Osteoblast (primary cell): ENCODE data around the gene AQR. TPM values are rescaled to one million over a fixed set of nuclear protein-coding genes. Genes with fewer than 3 reads are reported as not detected.

Experiments
- DNase-seq: peaks from one replicate; pipeline ENCODE4 v3.0.0; 2011; ENCODE audit warnings: low spot score, mixed read lengths; ENCODE audit not compliant: insufficient read length; ENCODE audit errors: missing footprints
- H2AFZ ChIP-seq: 2 replicates; pipeline ENCODE4 v1.6.0; 2011; ENCODE audit warnings: mild to moderate bottlenecking, low read length
- H3K27ac ChIP-seq: 2 replicates; pipeline ENCODE4 v1.5.1; 2011; ENCODE audit warnings: mild to moderate bottlenecking, low read depth, low read length, moderate library complexity
- H3K27me3 ChIP-seq: 2 replicates; pipeline ENCODE4 v1.6.0; 2012; ENCODE audit warnings: mild to moderate bottlenecking, control low read depth, inconsistent platforms, low read length, moderate library complexity; ENCODE audit not compliant: insufficient read depth
- H3K36me3 ChIP-seq: 2 replicates; pipeline ENCODE4 v1.5.1; 2011; ENCODE audit warnings: mild to moderate bottlenecking, low read length, control low read depth, moderate library complexity; ENCODE audit not compliant: insufficient read depth
- H3K4me1 ChIP-seq: 2 replicates; pipeline ENCODE4 v1.5.1; 2011; ENCODE audit warnings: mild to moderate bottlenecking, low read length, control low read depth, moderate library complexity; ENCODE audit not compliant: insufficient read depth
- H3K4me2 ChIP-seq: 2 replicates; pipeline ENCODE4 v1.6.0; 2011; ENCODE audit warnings: mild to moderate bottlenecking, low read length; ENCODE audit not compliant: insufficient read depth
- H3K4me3 ChIP-seq: fragments of 200-600 bp; sonication (generic); 3 replicates; pipeline ENCODE4 v1.5.1; 2012; ENCODE audit warnings: mild to moderate bottlenecking, low read length, inconsistent platforms; ENCODE audit not compliant: insufficient read depth
- H3K79me2 ChIP-seq: 2 replicates; pipeline ENCODE4 v1.6.0; 2012; ENCODE audit warnings: mild to moderate bottlenecking, low read length, control low read depth, inconsistent platforms; ENCODE audit not compliant: insufficient read depth
- H3K9me3 ChIP-seq: 2 replicates; pipeline ENCODE4 v1.5.1; 2011; ENCODE audit warnings: low read depth, low read length, control low read depth
- H4K20me1 ChIP-seq: 2 replicates; pipeline ENCODE4 v1.6.0; 2012; ENCODE audit warnings: mild to moderate bottlenecking, low read length, control low read depth; ENCODE audit not compliant: insufficient read depth
- total RNA-seq: library from RNA; depleted of rRNA; stranded (reverse); fragments of >200 nt; gene quantifications from 2 replicates; pipeline ENCODE4 v1.2.3, GENCODE V29; 2012
- TF ChIP-seq, protein P1 (sequence below): IDR thresholded peaks from 2 replicates; pipeline ENCODE4 v1.5.1; 2011; ENCODE audit warnings: mild to moderate bottlenecking, low read depth, low read length, moderate library complexity; ENCODE audit errors: extremely low read depth

AQR gene
- total RNA-seq, 1 donor, result 24.6 TPM

DNA sequence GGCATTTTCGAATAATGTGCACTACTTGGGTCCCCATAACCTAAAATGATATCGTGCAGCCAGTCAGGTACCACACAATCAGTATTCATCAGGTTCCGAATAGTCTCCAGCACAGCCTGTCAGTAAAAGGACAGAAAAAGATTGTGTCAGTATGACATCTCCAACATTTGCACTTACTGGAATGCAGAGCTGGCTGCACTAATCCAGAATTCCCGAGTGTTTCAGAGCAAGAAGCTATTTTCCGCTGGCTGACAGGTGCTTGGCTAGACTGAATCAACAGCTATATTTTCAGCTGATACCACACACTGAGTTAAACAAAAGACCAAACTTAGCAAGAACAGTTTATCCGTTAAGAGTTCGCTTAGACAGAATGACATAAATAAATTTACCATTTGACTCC is 68.8 kb downstream of the AQR start:
- no peaks in the 10 kb centered on the region for H3K4me1 ChIP-seq
- H3K9me3 ChIP-seq, result no peaks in the 10 kb centered on the region
- TF ChIP-seq, protein P1, sequence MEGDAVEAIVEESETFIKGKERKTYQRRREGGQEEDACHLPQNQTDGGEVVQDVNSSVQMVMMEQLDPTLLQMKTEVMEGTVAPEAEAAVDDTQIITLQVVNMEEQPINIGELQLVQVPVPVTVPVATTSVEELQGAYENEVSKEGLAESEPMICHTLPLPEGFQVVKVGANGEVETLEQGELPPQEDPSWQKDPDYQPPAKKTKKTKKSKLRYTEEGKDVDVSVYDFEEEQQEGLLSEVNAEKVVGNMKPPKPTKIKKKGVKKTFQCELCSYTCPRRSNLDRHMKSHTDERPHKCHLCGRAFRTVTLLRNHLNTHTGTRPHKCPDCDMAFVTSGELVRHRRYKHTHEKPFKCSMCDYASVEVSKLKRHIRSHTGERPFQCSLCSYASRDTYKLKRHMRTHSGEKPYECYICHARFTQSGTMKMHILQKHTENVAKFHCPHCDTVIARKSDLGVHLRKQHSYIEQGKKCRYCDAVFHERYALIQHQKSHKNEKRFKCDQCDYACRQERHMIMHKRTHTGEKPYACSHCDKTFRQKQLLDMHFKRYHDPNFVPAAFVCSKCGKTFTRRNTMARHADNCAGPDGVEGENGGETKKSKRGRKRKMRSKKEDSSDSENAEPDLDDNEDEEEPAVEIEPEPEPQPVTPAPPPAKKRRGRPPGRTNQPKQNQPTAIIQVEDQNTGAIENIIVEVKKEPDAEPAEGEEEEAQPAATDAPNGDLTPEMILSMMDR, result no peak
- no peak overlapping the region for H3K4me3 ChIP-seq
- H3K27ac ChIP-seq, result no peak overlapping the region
- H2AFZ ChIP-seq, result no peak overlapping the region
- no peaks in the 10 kb centered on the region for H3K79me2 ChIP-seq
- H3K4me2 ChIP-seq, result no peak overlapping the region
- no peaks in the 10 kb centered on the region for H3K27me3 ChIP-seq
- DNase-seq, result no peak
- H4K20me1 ChIP-seq, result no peaks in the 10 kb centered on the region
- H3K36me3 ChIP-seq, result peaks cover 24% of the 10 kb centered on the region

GRCh38 chr15:34896183-34896582 is 73.4 kb downstream of the AQR start:
- Histone ChIP-seq H3K4me1 (no peaks in the 10 kb centered on the region), H3K4me3 (no peak overlapping the region), H2AFZ (no peak overlapping the region), H4K20me1 (no peaks in the 10 kb centered on the region), H3K27me3 (no peaks in the 10 kb centered on the region), H3K27ac (no peak overlapping the region), H3K4me2 (no peak overlapping the region), H3K9me3 (peaks cover 3% of the 10 kb centered on the region), H3K36me3 (peaks cover 33% of the 10 kb centered on the region), H3K79me2 (no peaks in the 10 kb centered on the region)
- no peak for DNase-seq
- TF ChIP-seq, protein P1, result no peak

DNA sequence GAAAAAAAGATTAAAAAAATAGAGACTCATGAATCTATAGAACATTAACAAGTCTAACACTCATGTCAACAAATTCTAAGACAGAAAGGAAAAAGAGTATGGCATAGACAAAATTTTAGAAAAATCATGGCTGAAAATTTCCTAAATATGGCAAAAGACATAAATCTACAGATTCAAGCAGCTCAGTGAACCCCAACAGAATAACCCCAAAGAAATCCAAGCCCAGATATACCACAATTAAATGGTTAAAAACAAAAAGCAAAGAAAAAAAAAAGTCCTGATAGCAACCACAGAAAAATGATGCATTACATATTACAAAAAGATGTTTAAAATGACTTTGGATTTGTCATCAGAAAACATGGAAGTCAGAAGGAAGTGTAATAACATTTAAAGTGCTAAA is 75.6 kb downstream of the AQR start:
- Histone ChIP-seq H2AFZ (no peak overlapping the region), H4K20me1 (no peaks in the 10 kb centered on the region), H3K4me3 (no peak overlapping the region), H3K27me3 (no peaks in the 10 kb centered on the region), H3K9me3 (peaks cover 3% of the 10 kb centered on the region), H3K4me1 (no peaks in the 10 kb centered on the region), H3K79me2 (no peaks in the 10 kb centered on the region), H3K36me3 (peaks cover 25% of the 10 kb centered on the region), H3K27ac (no peak overlapping the region), H3K4me2 (no peak overlapping the region)
- TF ChIP-seq, protein P1, result no peak
- no peak for DNase-seq

DNA sequence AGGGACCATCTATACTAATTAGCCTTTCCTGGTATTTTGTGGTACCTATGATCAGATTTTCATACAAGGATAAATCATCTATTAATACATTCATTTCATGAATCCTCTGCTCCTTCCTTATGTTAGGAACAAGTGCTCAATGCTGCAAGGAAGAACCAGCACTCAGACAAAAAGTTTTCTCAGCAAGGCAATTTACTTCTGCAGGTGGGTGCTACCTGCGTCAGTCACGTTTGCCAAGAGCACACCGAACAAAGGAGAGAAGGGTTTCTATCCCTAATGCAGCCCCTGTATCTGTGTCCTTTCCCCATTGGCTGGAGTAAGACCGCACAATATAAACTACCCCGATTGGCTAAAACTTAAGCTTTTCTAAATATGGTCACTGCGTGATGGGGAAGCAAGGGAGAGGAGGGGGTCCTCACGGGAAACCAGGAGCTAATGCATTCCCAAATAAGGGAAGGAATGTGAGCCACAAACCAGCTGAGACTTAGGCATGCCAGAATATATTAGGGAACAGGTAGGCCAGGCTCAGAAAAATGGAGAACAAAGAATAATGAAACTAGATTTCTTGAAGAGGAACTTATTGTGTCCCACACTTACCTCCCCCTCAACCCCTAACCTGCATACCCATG is 76.5 kb downstream of the AQR start:
- H3K79me2 ChIP-seq, result no peaks in the 10 kb centered on the region
- no peaks in the 10 kb centered on the region for H4K20me1 ChIP-seq
- peaks cover 22% of the 10 kb centered on the region for H3K36me3 ChIP-seq
- H3K27me3 ChIP-seq, result no peaks in the 10 kb centered on the region
- H3K4me3 ChIP-seq, result no peak overlapping the region
- no peak overlapping the region for H3K4me2 ChIP-seq
- no peaks in the 10 kb centered on the region for H3K4me1 ChIP-seq
- no peak overlapping the region for H2AFZ ChIP-seq
- no peak overlapping the region for H3K27ac ChIP-seq
- no peak for DNase-seq
- H3K9me3 ChIP-seq, result peaks cover 3% of the 10 kb centered on the region
- TF ChIP-seq, protein P1, result no peak
